Endothelial cell of umbilical vein (primary cell): ENCODE data around the gene NLGN1.

Experiments used
- CTCF ChIP-seq, 2 donors: IDR thresholded peaks; 1 replicate in 1 of 2; 2 replicates in 1 of 2; pipeline ENCODE4 v1.5.1; 2011; ENCODE audit warnings: low read length in 2 of 2, mild to moderate bottlenecking in 2 of 2, moderate library complexity in 2 of 2, control low read depth in 1 of 2, inconsistent platforms in 1 of 2, low read depth in 1 of 2; ENCODE audit not compliant: insufficient read depth in 1 of 2; ENCODE audit errors: extremely low read depth in 1 of 2
- EZH2 ChIP-seq: IDR thresholded peaks from 2 replicates; pipeline ENCODE4 v1.6.1; 2012; ENCODE audit warnings: borderline replicate concordance, low read depth, mild to moderate bottlenecking, moderate library complexity, low read length, inconsistent platforms; ENCODE audit not compliant: severe bottlenecking
- FOS ChIP-seq: IDR thresholded peaks from 2 replicates; pipeline ENCODE4 v1.6.1; 2011; ENCODE audit warnings: mild to moderate bottlenecking, low read length, moderate library complexity, borderline replicate concordance; ENCODE audit not compliant: insufficient read depth
- MAX ChIP-seq: IDR thresholded peaks from 2 replicates; pipeline ENCODE4 v1.6.1; 2011; ENCODE audit not compliant: insufficient read depth, insufficient read length
- POLR2A ChIP-seq: IDR thresholded peaks from 2 replicates; pipeline ENCODE4 v1.6.1; 2012; ENCODE audit warnings: low read depth, mild to moderate bottlenecking, control low read depth, low read length
- POLR2AphosphoS5 ChIP-seq: IDR thresholded peaks from 2 replicates; pipeline ENCODE4 v1.6.1; 2012; ENCODE audit warnings: low read depth, mild to moderate bottlenecking, control low read depth, low read length, moderate library complexity; ENCODE audit not compliant: insufficient read depth

- TF ChIP-seq POLR2AphosphoS5: no peak
- TF ChIP-seq CTCF (IDR thresholded peaks at IDR 0.05; ENCODE audit: extremely low read depth in 1 of 2, insufficient read depth in 1 of 2, low read depth in 1 of 2, low read length in 2 of 2): no peak
- no peak for TF ChIP-seq POLR2A
- no peak for TF ChIP-seq FOS
- no peak for TF ChIP-seq EZH2
- no peak for TF ChIP-seq MAX
Measured at GRCh38 chr3:173473237-173473636, 75.7 kb downstream of the NLGN1 start.
